ENCODE results near the gene SMPD1. TPM values are rescaled to one million over a fixed set of nuclear protein-coding genes. Genes with fewer than 3 reads are reported as not detected.

Gene SMPD1
- total and polyA plus RNA-seq, 2 experiments from 2014 or later: 0.76 to 0.97 TPM

GRCh38 chr11:6351782-6352382 is 38.4 kb upstream of the SMPD1 start:
- no peak overlapping the region for H3K4me3 Mint-ChIP-seq
- H3K4me1 Mint-ChIP-seq: peaks cover 7% of the 10 kb centered on the region
- H4K20me1 ChIP-seq (replicated peaks; ENCODE audit: insufficient read depth): no peaks in the 10 kb centered on the region
- H3K79me2 ChIP-seq (replicated peaks; ENCODE audit: insufficient read depth): no peaks in the 10 kb centered on the region
- H3K9me3 Mint-ChIP-seq: peaks cover 10% of the 10 kb centered on the region
- peaks cover 6% of the 10 kb centered on the region for H3K36me3 Mint-ChIP-seq (ENCODE audit: low read depth)
- H3K4me1 ChIP-seq (ENCODE audit: insufficient read depth): no peaks in the 10 kb centered on the region
- H3K27me3 ChIP-seq (ENCODE audit: insufficient read depth): no peaks in the 10 kb centered on the region
- H3K4me2 ChIP-seq: no peak overlapping the region
- TF ChIP-seq EZH2phosphoT487 (IDR thresholded peaks at IDR 0.05; ENCODE audit: unreplicated experiment) (no peak), NANOG (IDR thresholded peaks at IDR 0.05; ENCODE audit: borderline replicate concordance) (no peak), ZNF331 (CRISPR knock-in tag; IDR thresholded peaks at IDR 0.05; ENCODE audit: low read depth) (no peak), CREB1 (CRISPR knock-in tag; IDR thresholded peaks at IDR 0.05; ENCODE audit: low read depth) (no peak), EZH2 (IDR thresholded peaks at IDR 0.05; ENCODE audit: low read depth, unreplicated experiment) (no peak)
- H3F3A ChIP-seq (replicated peaks; ENCODE audit: low read depth): no peaks in the 10 kb centered on the region
- peaks cover 6% of the 10 kb centered on the region; the same call in 1 of the 2 replicates for H3K9me2 ChIP-seq (ENCODE audit: insufficient read depth)
- no peak overlapping the region for H3K27ac Mint-ChIP-seq
- no peak for DNase-seq (ENCODE audit: low spot score)
- no peak for ATAC-seq
- H3K27me3 Mint-ChIP-seq (ENCODE audit: insufficient read depth, low read depth, poor library complexity): peaks cover 6% of the 10 kb centered on the region
- no peaks in the 10 kb centered on the region for H3K36me3 ChIP-seq (ENCODE audit: insufficient read depth)
- H2AFZ ChIP-seq: peak overlapping the region; percentile 43; the same call in 1 of the 2 replicates
- no peak overlapping the region for H3K27ac ChIP-seq (ENCODE audit: low read depth)
- no peak overlapping the region for H3K4me3 ChIP-seq

DNA sequence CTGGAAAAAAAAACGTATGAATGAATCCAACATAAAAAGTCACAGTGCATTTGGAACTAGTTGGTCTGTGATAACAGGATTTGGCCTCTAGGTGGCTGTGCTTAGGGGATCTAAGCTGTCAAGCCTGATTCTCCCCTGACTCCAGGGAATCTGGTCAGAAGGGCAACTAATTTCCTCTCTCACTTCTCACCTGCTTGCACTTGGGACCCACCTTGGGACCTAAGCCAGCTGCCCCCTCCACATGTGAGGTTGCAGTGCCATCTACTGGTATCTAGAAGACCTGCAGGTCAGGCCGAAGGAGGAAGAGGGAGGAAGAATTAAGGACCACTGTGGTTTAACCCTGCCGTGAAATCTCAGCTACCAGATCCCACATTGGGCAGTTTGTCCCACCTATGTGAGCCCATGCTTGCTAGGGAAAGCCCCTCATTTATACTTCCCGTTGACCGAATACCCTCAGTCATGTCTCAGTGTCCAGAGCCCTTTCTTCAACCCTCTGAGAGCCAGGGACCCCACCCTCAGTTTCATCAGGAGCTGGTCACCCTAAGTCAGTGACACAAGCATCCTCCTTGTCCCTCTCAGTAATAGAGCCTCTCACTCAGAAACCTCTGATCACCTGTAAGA is 36.8 kb upstream of the SMPD1 start:
- Mint-ChIP-seq H3K4me3 (no peak overlapping the region), H3K27ac (no peak overlapping the region), H3K27me3 (ENCODE audit: insufficient read depth, low read depth, poor library complexity) (peaks cover 6% of the 10 kb centered on the region), H3K4me1 (peaks cover 7% of the 10 kb centered on the region), H3K36me3 (ENCODE audit: low read depth) (no peaks in the 10 kb centered on the region), H3K9me3 (no peaks in the 10 kb centered on the region)
- no peak overlapping the region for H3K4me2 ChIP-seq
- no peaks in the 10 kb centered on the region for H3K36me3 ChIP-seq (ENCODE audit: insufficient read depth)
- ATAC-seq: peak; percentile 100
- no peaks in the 10 kb centered on the region for H3K27me3 ChIP-seq (ENCODE audit: insufficient read depth)
- peak; percentile 97 for DNase-seq (ENCODE audit: low spot score)
- no peaks in the 10 kb centered on the region for H3K4me1 ChIP-seq (ENCODE audit: insufficient read depth)
- H4K20me1 ChIP-seq (replicated peaks; ENCODE audit: insufficient read depth): no peaks in the 10 kb centered on the region
- H3K79me2 ChIP-seq (replicated peaks; ENCODE audit: insufficient read depth): no peaks in the 10 kb centered on the region
- no peak overlapping the region for H3K4me3 ChIP-seq
- no peak overlapping the region for H3K27ac ChIP-seq (ENCODE audit: low read depth)
- H3F3A ChIP-seq (replicated peaks; ENCODE audit: low read depth): no peaks in the 10 kb centered on the region
- 0 out of 2 replicates have a peak, but pooled peaks cover 3% of the 10 kb centered on the region for H3K9me2 ChIP-seq (ENCODE audit: insufficient read depth)
- H2AFZ ChIP-seq: no peak overlapping the region
- TF ChIP-seq NANOG (IDR thresholded peaks at IDR 0.05; ENCODE audit: borderline replicate concordance) (no peak), ZNF462 (CRISPR knock-in tag; IDR thresholded peaks at IDR 0.05) (peak; percentile 94), ZNF114 (CRISPR knock-in tag; IDR thresholded peaks at IDR 0.05) (0 out of 2 replicates have a peak, but pooled peaks have one; percentile 60), ZNF331 (CRISPR knock-in tag; IDR thresholded peaks at IDR 0.05; ENCODE audit: low read depth) (0 out of 2 replicates have a peak, but pooled peaks have one; percentile 14), CREB1 (CRISPR knock-in tag; IDR thresholded peaks at IDR 0.05; ENCODE audit: low read depth) (no peak), JUNB (IDR thresholded peaks at IDR 0.05; ENCODE audit: unreplicated experiment) (no peak), POLR2AphosphoS5 (IDR thresholded peaks at IDR 0.05; ENCODE audit: low read depth) (no peak), EZH2 (IDR thresholded peaks at IDR 0.05; ENCODE audit: low read depth, unreplicated experiment) (no peak)
- TF ChIP-seq, protein P1, sequence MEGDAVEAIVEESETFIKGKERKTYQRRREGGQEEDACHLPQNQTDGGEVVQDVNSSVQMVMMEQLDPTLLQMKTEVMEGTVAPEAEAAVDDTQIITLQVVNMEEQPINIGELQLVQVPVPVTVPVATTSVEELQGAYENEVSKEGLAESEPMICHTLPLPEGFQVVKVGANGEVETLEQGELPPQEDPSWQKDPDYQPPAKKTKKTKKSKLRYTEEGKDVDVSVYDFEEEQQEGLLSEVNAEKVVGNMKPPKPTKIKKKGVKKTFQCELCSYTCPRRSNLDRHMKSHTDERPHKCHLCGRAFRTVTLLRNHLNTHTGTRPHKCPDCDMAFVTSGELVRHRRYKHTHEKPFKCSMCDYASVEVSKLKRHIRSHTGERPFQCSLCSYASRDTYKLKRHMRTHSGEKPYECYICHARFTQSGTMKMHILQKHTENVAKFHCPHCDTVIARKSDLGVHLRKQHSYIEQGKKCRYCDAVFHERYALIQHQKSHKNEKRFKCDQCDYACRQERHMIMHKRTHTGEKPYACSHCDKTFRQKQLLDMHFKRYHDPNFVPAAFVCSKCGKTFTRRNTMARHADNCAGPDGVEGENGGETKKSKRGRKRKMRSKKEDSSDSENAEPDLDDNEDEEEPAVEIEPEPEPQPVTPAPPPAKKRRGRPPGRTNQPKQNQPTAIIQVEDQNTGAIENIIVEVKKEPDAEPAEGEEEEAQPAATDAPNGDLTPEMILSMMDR (conservative IDR thresholded peaks at IDR 0.05; ENCODE audit: low read depth in 2 of 2): peak; percentile 97 to 98

All from GM23338 (cell line).